Mucosa of rectum (tissue), 2 donors: Measurements from ENCODE around the gene SAYSD1.

ENCODE experiments used
- H3K27ac ChIP-seq, 2 donors: one replicate each; pipeline ENCODE4 v1.7.0; 2013; ENCODE audit warnings: inconsistent platforms in 2 of 2, low read depth in 2 of 2, low read length in 2 of 2
- H3K27me3 ChIP-seq, 2 donors: one replicate each; pipeline ENCODE4 v1.7.0; 2013; ENCODE audit warnings: low read length in 2 of 2; ENCODE audit not compliant: control insufficient read depth in 2 of 2, insufficient read depth in 2 of 2
- H3K36me3 ChIP-seq, 2 donors: one replicate each; pipeline ENCODE4 v1.7.0; 2013; ENCODE audit warnings: low read length in 2 of 2; ENCODE audit not compliant: control insufficient read depth in 2 of 2, insufficient read depth in 2 of 2
- H3K4me1 ChIP-seq, 2 donors: one replicate each; pipeline ENCODE4 v1.7.0; 2013; ENCODE audit warnings: low read length in 2 of 2, mild to moderate bottlenecking in 1 of 2; ENCODE audit not compliant: control insufficient read depth in 2 of 2, insufficient read depth in 2 of 2
- H3K4me3 ChIP-seq, 2 donors: one replicate each; pipeline ENCODE4 v1.7.0; 2013; ENCODE audit warnings: low read length in 2 of 2
- H3K9ac ChIP-seq, 2 donors: one replicate each; pipeline ENCODE4 v1.7.0; 2013; ENCODE audit warnings: low read length in 2 of 2, low read depth in 1 of 2, mild to moderate bottlenecking in 1 of 2
- H3K9me3 ChIP-seq, 2 donors: one replicate each; pipeline ENCODE4 v1.7.0; 2013; ENCODE audit warnings: low read length in 2 of 2; ENCODE audit not compliant: control insufficient read depth in 2 of 2
- donor health status: healthy.
- donor health status: Normal muscosa, but diverticular disease.

The SAYSD1 gene

DNA sequence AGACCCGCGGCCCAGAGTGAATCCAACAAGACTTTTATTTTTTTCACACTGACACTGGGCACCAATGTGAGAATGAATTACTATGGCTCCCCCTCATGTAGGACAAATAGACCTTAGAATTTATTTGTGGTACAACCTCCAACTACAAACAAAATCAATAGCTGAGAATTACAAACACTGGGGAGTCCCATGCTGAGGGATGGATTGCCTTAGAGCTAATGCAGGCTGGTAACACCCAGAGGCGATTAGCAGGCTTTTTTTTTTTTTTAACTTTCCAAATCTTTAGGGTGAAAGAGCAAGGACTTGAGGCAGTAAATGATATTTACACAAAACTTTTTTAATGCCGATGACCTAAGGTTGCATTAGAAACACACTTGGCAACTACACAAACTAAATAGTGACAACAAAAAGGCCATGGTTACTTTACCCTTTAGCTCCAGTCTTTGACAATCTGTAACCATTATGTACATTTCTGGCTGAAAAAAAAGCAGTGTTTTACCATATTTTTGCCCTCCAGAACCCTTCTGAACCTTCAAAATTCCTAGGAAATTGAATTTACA, 21.8 kb downstream of the SAYSD1 start:
- Histone ChIP-seq H3K27me3 (peaks cover 4 to 7% of the 10 kb centered on the region in 2 donors), H3K9me3 (no peaks in the 10 kb centered on the region), H3K9ac (no peak overlapping the region), H3K4me1 (no peaks in the 10 kb centered on the region), H3K4me3 (no peak overlapping the region), H3K36me3 (no peaks in the 10 kb centered on the region), H3K27ac (no peak overlapping the region)

DNA sequence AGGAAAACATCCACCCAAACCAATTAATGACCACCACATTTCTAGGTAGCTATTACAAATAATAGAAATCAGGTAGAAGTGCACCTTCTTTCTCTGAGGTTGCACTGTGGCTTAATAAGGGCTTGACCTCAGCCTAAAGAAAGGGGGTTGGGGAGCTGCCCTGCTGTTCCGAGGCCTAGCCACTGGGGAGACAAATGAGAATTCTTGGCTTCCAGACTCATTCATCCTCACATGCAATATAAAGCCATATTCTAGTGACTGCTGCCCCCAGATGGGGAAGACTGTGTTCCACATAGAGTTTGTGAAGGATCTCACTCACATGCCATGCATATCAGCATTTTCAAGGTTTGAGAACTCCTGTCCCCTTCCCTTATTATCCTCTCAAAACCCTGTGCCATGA, 22.9 kb downstream of the SAYSD1 start:
- Histone ChIP-seq H3K27me3 (peaks cover 6 to 7% of the 10 kb centered on the region in 2 donors), H3K4me1 (no peaks in the 10 kb centered on the region), H3K36me3 (no peaks in the 10 kb centered on the region), H3K4me3 (no peak overlapping the region), H3K9me3 (no peaks in the 10 kb centered on the region), H3K27ac (no peak overlapping the region), H3K9ac (no peak overlapping the region)

DNA sequence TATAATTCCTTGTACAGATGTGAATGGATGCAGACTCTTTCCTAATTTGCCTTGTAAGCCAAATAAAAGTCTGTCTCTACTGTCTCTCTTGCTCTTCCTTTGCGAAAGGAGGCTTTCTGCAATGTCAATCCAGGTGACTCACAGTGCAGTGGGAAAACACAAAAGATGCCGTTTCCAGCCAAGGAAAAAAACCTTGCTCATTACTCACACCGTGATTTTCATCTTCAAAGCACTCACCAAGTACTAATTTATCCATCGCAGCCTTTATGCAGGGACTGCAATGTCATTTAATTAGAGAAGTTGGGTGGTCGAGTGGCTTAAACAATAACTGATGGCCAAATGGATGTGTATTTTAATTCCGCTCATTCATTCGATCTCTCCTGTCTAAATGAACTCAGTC, 23.8 kb downstream of the SAYSD1 start:
- Histone ChIP-seq H3K9me3 (no peaks in the 10 kb centered on the region), H3K9ac (no peak overlapping the region), H3K27ac (no peak overlapping the region), H3K4me1 (no peaks in the 10 kb centered on the region), H3K4me3 (no peak overlapping the region), H3K27me3 (peaks cover 6 to 7% of the 10 kb centered on the region in 2 donors), H3K36me3 (no peaks in the 10 kb centered on the region)

DNA sequence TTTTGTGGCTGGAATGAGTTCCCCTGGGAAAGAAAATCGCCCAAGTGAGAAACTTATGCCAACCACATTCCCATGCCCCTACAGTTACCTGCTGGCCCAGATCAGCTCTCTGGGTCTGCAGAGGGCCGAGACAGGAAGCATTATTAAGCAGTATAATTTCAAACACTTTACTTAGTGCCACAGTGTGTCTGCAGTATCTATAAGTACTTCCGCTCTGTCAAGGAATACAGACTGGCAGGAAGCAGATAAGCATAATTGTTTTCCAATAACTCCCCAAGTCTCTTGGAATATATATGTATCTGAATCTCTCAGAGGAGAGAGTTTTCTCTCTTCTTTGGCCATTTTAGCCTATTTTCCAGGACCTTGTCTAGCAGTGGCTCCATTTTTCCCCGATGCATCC, 24.9 kb downstream of the SAYSD1 start:
- Histone ChIP-seq H3K4me1 (no peaks in the 10 kb centered on the region), H3K9me3 (no peaks in the 10 kb centered on the region), H3K36me3 (no peaks in the 10 kb centered on the region), H3K9ac (no peak overlapping the region), H3K27ac (no peak overlapping the region), H3K27me3 (peaks cover 6 to 7% of the 10 kb centered on the region in 2 donors), H3K4me3 (no peak overlapping the region)

DNA sequence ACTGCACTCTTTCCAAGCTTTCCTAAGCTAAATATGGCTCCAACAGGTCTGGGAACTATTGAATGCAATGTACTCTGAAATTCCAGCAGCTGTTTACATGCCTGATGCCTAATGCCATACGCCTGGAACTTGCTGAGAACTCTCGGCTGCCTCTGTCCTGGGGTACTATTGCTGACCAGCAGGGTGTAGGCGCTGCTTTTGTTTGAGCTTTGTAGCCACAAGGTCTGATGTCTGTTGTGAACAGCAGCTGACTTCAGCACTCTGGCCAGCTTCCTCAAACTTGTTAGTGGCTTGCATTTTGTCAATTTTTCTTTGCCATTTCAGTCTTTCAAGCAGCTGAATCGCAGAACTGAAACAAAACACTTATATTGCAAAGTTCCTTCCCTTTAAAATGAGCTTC, 26.7 kb downstream of the SAYSD1 start:
- H3K36me3 ChIP-seq: no peaks in the 10 kb centered on the region
- H3K27ac ChIP-seq: no peak overlapping the region
- H3K9me3 ChIP-seq: no peaks in the 10 kb centered on the region
- H3K27me3 ChIP-seq: peaks cover 6 to 7% of the 10 kb centered on the region in 2 donors
- no peaks in the 10 kb centered on the region for H3K4me1 ChIP-seq
- H3K4me3 ChIP-seq: no peak overlapping the region
- no peak overlapping the region for H3K9ac ChIP-seq

DNA sequence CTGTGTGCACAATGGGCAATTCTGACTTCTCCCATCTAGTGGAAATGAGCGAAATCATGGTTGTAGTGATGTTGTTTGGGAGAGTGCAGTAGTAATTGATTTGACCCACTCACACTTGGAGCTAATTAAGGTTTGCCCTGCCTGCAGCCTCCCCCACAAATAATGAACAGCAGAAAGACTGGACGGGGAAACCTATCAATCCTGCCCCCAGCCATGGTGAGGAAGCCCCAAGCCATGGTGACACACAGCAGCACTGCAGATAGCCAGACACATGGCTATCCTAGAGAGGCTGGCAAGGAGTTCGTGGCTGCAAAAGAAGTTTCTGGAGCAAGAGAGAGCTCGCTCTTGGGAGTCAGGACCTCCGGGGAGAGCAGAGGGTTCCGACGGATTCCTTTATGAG, 27.8 kb downstream of the SAYSD1 start:
- H3K4me3 ChIP-seq: no peak overlapping the region
- H3K9me3 ChIP-seq: no peaks in the 10 kb centered on the region
- no peak overlapping the region for H3K27ac ChIP-seq
- no peak overlapping the region for H3K9ac ChIP-seq
- no peaks in the 10 kb centered on the region for H3K4me1 ChIP-seq
- no peaks in the 10 kb centered on the region for H3K36me3 ChIP-seq
- H3K27me3 ChIP-seq: peaks cover 6 to 7% of the 10 kb centered on the region in 2 donors

DNA sequence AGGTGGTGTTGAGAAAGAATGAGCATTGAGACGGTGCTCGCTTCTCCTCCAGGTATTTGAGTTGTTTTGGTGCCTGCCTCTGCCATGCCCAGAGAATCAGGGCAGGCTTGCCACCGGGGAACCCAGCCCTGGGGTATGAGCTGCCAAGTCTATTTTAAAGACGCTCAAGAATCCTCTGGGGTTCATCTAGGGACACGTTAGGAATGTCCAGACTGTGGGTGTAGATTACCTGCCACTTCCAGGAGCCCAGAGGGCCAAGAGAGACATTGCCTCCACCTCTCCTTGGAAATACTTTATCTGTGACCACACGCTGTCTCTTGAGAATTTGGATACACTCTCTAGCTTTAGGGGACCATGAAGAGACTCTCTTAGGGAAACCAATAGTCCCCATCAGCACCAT, 28.3 kb downstream of the SAYSD1 start:
- no peak overlapping the region for H3K27ac ChIP-seq
- no peak overlapping the region for H3K9ac ChIP-seq
- H3K27me3 ChIP-seq: peaks cover 6 to 7% of the 10 kb centered on the region in 2 donors
- H3K4me1 ChIP-seq: no peaks in the 10 kb centered on the region
- no peaks in the 10 kb centered on the region for H3K9me3 ChIP-seq
- H3K36me3 ChIP-seq: no peaks in the 10 kb centered on the region
- no peak overlapping the region for H3K4me3 ChIP-seq

DNA sequence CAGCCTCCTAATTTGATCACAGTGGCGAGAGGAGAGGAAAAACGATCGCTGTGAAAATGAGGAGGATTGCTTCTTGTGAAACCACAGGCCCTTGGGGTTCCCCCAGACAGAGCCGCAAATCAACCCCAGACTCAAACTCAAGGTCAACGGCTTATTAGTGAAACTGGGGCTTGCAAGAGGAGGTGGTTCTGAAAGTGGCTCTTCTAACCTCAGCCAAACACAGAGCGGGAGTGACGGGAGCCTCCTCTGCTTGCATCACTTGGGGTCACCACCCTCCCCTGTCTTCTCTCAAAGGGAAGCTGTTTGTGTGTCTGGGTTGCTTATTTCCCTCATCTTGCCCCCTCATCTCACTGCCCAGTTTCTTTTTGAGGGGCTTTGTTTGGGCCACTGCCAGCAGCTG, 28.7 kb downstream of the SAYSD1 start:
- Histone ChIP-seq H3K27ac (no peak overlapping the region), H3K4me3 (no peak overlapping the region), H3K27me3 (peaks cover 6 to 7% of the 10 kb centered on the region in 2 donors), H3K36me3 (no peaks in the 10 kb centered on the region), H3K9me3 (no peaks in the 10 kb centered on the region), H3K9ac (no peak overlapping the region), H3K4me1 (no peaks in the 10 kb centered on the region)

DNA sequence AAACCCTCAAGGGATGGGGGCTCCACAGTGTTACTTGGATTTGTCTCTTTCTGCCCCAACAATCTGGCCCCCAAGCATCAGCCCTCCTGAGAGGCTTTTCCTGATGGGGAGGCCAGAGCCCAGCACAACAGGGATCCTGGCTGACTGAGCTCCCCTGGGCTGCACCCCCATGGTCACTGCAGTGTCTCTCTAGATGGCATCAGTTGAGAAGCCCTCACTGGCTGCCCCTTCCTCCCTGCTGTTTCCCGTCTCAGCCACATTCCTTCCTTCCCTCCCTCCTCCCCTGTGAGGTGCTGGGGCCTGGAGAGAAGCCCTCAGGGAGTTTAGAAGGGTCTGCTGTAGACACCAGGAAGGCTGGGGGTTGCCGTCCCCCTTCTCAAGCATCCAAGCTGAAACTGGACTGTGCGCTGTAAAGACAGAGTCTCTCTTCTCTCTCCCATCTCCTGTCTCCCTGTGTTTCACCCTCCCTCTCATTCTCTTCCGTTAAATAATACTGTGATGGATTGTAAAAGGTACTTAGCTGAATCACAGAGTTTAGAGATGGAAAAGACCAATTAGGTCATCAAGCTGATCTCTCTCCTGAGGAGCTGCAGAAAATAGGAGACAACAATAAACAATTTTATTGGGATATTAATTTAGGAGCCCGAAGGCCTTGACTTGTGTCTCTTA, 29.7 kb downstream of the SAYSD1 start:
- H3K4me1 ChIP-seq: no peaks in the 10 kb centered on the region
- no peaks in the 10 kb centered on the region for H3K9me3 ChIP-seq
- H3K27ac ChIP-seq: no peak overlapping the region
- H3K9ac ChIP-seq: no peak overlapping the region
- H3K4me3 ChIP-seq: no peak overlapping the region
- peaks cover 2 to 6% of the 10 kb centered on the region in 2 donors for H3K27me3 ChIP-seq
- H3K36me3 ChIP-seq: no peaks in the 10 kb centered on the region

DNA sequence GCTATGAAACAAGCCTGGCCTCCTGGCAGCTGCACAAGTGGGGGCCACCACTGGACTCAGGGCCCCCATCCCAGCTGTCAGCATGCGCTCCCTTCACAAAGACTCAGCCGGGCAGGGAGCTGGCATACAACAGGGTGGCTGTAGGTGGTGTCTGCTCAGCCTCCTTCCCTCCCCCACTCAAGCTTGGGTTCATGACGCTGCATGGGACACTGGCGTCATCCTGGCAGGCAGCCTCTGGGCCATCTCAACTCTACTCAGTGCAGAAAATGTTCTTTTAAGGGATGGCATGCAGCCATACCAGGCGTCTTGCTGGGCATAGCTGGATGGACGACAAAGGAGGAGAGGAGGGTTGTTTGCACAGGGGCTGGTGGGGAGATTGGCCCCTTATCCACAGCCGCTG, 30.5 kb downstream of the SAYSD1 start:
- H3K27ac ChIP-seq: no peak overlapping the region
- H3K4me1 ChIP-seq: no peaks in the 10 kb centered on the region
- H3K9me3 ChIP-seq: no peaks in the 10 kb centered on the region

More for the DNA sequence above, 30.5 kb downstream of the SAYSD1 start:
- H3K27me3 ChIP-seq: peaks cover 0 to 6% of the 10 kb centered on the region in 2 donors
- no peaks in the 10 kb centered on the region for H3K36me3 ChIP-seq
- H3K4me3 ChIP-seq: no peak overlapping the region
- H3K9ac ChIP-seq: no peak overlapping the region
